A673 (cell line): ENCODE measurements around the gene ANKS1B. TPM values are rescaled to one million over a fixed set of nuclear protein-coding genes. Genes with fewer than 3 reads are reported as not detected.

Experiments
- BruUV-seq: library from RNA; stranded (reverse); fragments of 400-500 nt; replicated peaks from 2 replicates; lab custom pipeline; 2021; lab: Mats Ljungman, UMichigan
- CTCF ChIA-PET: fragments of 300-600 bp; sonication (Branson Sonifier 250); formaldehyde crosslinking; loops from one replicate; lab custom pipeline; 2022; ENCODE audit warnings: antibody characterized with exemption; lab: Charles Lee
- POLR2A ChIA-PET: fragments of 300-600 bp; sonication (Branson Sonifier 250); formaldehyde crosslinking; loops from one replicate; lab custom pipeline; 2022; ENCODE audit warnings: antibody characterized with exemption; ENCODE audit not compliant: low non-redundant PET; lab: Charles Lee
- DNase-seq: peaks from one replicate; pipeline ENCODE4 v3.0.0-alpha.2; 2015; ENCODE audit warnings: low spot score
- H3K27ac ChIP-seq: fragments of 200-600 bp; sonication (generic); 2 replicates; pipeline ENCODE4 v1.5.1; 2016; ENCODE audit warnings: mixed run types, low read depth, mild to moderate bottlenecking, mixed read lengths, antibody characterized with exemption, low read length; ENCODE audit not compliant: poor library complexity, severe bottlenecking
- H3K27me3 ChIP-seq: fragments of 200-600 bp; sonication (generic); replicated peaks from 2 replicates; pipeline ENCODE4 v1.6.1; 2017; ENCODE audit warnings: mixed run types, low read depth, mild to moderate bottlenecking, mixed read lengths, antibody characterized with exemption, low read length; ENCODE audit not compliant: insufficient read depth, poor library complexity
- H3K36me3 ChIP-seq: fragments of 200-600 bp; sonication (generic); 2 replicates; pipeline ENCODE4 v1.6.1; 2016; ENCODE audit warnings: mixed run types, mild to moderate bottlenecking, mixed read lengths, antibody characterized with exemption, low read length; ENCODE audit not compliant: insufficient read depth, poor library complexity, severe bottlenecking
- H3K4me1 ChIP-seq: fragments of 200-600 bp; sonication (generic); 2 replicates; pipeline ENCODE4 v1.6.1; 2017; ENCODE audit warnings: mixed run types, mild to moderate bottlenecking, mixed read lengths, antibody characterized with exemption, low read length; ENCODE audit not compliant: insufficient read depth, poor library complexity, severe bottlenecking
- H3K4me3 ChIP-seq: fragments of 200-600 bp; sonication (generic); 2 replicates; pipeline ENCODE4 v1.5.1; 2016; ENCODE audit warnings: low read depth, mixed run types, mild to moderate bottlenecking, mixed read lengths, low read length; ENCODE audit not compliant: poor library complexity, severe bottlenecking
- H3K9me3 ChIP-seq: fragments of 200-600 bp; sonication (generic); 2 replicates; pipeline ENCODE4 v1.6.1; 2016; ENCODE audit warnings: mixed run types, low read depth, mild to moderate bottlenecking, mixed read lengths, antibody characterized with exemption, low read length; ENCODE audit not compliant: poor library complexity, severe bottlenecking
- CTCF ChIP-seq: fragments of 300-800, 200-600 bp; sonication (generic); conservative IDR thresholded peaks from 2 replicates; pipeline ENCODE4 v1.5.1; 2017; ENCODE audit warnings: low read depth, mild to moderate bottlenecking, antibody characterized with exemption, low read length, moderate library complexity, mixed read lengths
- EZH2 ChIP-seq: fragments of 200-600 bp; sonication (generic); IDR thresholded peaks from 2 replicates; pipeline ENCODE4 v1.6.1; 2017; ENCODE audit warnings: borderline replicate concordance, low read depth, mild to moderate bottlenecking, mixed read lengths, antibody characterized with exemption, low read length; ENCODE audit not compliant: poor library complexity, severe bottlenecking
- intact Hi-C: fragments of 100-400 bp; cut with micrococcal nuclease; formaldehyde crosslinking; loops from one replicate; pipeline ENCODE4 v1.10.0; 2022; ENCODE audit not compliant: unreplicated experiment
- total RNA-seq: library from RNA; stranded (reverse); gene quantifications from 2 replicates; pipeline ENCODE4 v1.2.3, GENCODE V29; 2021

The ANKS1B gene
- total RNA-seq, 1 experiment from 2014 or later: 0.99 TPM

- H3K27ac ChIP-seq: no peak overlapping the region
- TF ChIP-seq CTCF: no peak
- TF ChIP-seq EZH2: no peak
- H3K4me1 ChIP-seq: no peaks in the 10 kb centered on the region
- CTCF ChIA-PET: no interaction called here
- no TSS peak for BruUV-seq
- POLR2A ChIA-PET: no interaction called here
- H3K36me3 ChIP-seq: no peaks in the 10 kb centered on the region
- H3K27me3 ChIP-seq: no peaks in the 10 kb centered on the region
- no peak overlapping the region for H3K4me3 ChIP-seq
- H3K9me3 ChIP-seq: no peaks in the 10 kb centered on the region
- intact Hi-C loops: no loop called here
- no peak for DNase-seq
These were observed 717.7 kb downstream of the ANKS1B start for GRCh38 chr12:99267038-99267437.

- CTCF ChIA-PET: no interaction called here
- Histone ChIP-seq H3K4me1 (no peaks in the 10 kb centered on the region), H3K27ac (no peak overlapping the region), H3K9me3 (no peaks in the 10 kb centered on the region), H3K4me3 (no peak overlapping the region), H3K27me3 (no peaks in the 10 kb centered on the region), H3K36me3 (no peaks in the 10 kb centered on the region)
- intact Hi-C loops: no loop called here
- POLR2A ChIA-PET: no interaction called here
- no peak for DNase-seq
- no peak for TF ChIP-seq EZH2
- no peak for TF ChIP-seq CTCF
- BruUV-seq: no TSS peak
These were observed 719.1 kb downstream of the ANKS1B start for GRCh38 chr12:99265648-99266047.

- H3K9me3 ChIP-seq: no peaks in the 10 kb centered on the region
- DNase-seq: no peak
- TF ChIP-seq EZH2 (no peak), CTCF (no peak)
- no peaks in the 10 kb centered on the region for H3K36me3 ChIP-seq
- ChIA-PET CTCF (no interaction called here), POLR2A (no interaction called here)
- no peaks in the 10 kb centered on the region for H3K27me3 ChIP-seq
- H3K4me3 ChIP-seq: no peak overlapping the region
- intact Hi-C loops: no loop called here
- H3K4me1 ChIP-seq: peaks cover 13% of the 10 kb centered on the region
- no peak overlapping the region for H3K27ac ChIP-seq
- BruUV-seq: no TSS peak
These were observed 723.5 kb downstream of the ANKS1B start for GRCh38 chr12:99261256-99261655.
